OCI-LY1 (cell line): ENCODE results near the gene SLC6A4.

Source experiments
- EZH2 ChIP-seq: fragments of 200-600 bp; sonication (generic), shearing (Covaris generic); IDR thresholded peaks from 2 replicates; pipeline ENCODE4 v1.8.0; 2017; ENCODE audit warnings: borderline replicate concordance, mixed run types, mild to moderate bottlenecking, antibody characterized with exemption, low read length, moderate library complexity, mixed read lengths
- TF ChIP-seq, protein P1 (sequence below): fragments of 200-600 bp; sonication (generic), shearing (Covaris generic); IDR thresholded peaks from 2 replicates; pipeline ENCODE4 v1.5.1; 2017; ENCODE audit warnings: mild to moderate bottlenecking, antibody characterized with exemption, low read length, moderate library complexity, mixed read lengths

DNA sequence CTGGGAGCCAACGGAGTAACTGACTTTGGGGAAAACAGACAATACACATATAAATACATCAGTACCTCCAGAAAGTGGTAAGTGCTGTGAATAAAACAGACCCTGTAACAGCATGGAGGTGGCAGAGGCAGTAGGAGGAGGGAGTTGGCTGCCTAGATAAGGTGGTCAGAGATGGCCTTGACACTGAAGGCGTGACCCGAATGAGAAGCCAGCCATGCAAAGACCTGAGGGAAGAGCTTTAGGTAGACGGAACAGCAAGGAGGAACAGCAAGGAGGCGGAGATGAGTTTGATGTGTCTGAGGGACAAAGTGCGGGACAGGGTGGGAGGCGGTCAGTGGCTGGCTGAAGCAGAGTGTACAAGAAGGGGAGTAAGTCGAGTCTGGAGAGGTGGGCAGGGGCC is 8.1 kb upstream of the SLC6A4 start:
- TF ChIP-seq, protein P1, sequence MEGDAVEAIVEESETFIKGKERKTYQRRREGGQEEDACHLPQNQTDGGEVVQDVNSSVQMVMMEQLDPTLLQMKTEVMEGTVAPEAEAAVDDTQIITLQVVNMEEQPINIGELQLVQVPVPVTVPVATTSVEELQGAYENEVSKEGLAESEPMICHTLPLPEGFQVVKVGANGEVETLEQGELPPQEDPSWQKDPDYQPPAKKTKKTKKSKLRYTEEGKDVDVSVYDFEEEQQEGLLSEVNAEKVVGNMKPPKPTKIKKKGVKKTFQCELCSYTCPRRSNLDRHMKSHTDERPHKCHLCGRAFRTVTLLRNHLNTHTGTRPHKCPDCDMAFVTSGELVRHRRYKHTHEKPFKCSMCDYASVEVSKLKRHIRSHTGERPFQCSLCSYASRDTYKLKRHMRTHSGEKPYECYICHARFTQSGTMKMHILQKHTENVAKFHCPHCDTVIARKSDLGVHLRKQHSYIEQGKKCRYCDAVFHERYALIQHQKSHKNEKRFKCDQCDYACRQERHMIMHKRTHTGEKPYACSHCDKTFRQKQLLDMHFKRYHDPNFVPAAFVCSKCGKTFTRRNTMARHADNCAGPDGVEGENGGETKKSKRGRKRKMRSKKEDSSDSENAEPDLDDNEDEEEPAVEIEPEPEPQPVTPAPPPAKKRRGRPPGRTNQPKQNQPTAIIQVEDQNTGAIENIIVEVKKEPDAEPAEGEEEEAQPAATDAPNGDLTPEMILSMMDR, result no peak
- no peak for TF ChIP-seq EZH2
